GM12873 (cell line): ENCODE data around the gene LRSAM1.

ENCODE experiments used
- CTCF ChIP-seq: IDR thresholded peaks from 2 replicates; pipeline ENCODE4 v1.5.1; 2012; ENCODE audit warnings: low read depth, mild to moderate bottlenecking, moderate library complexity, low read length, control low read depth; ENCODE audit not compliant: insufficient read depth; ENCODE audit errors: missing control alignments

Gene LRSAM1

GRCh38 chr9:127463911-127464310 lies 12.6 kb downstream of the LRSAM1 start:
- no peak for TF ChIP-seq CTCF

DNA sequence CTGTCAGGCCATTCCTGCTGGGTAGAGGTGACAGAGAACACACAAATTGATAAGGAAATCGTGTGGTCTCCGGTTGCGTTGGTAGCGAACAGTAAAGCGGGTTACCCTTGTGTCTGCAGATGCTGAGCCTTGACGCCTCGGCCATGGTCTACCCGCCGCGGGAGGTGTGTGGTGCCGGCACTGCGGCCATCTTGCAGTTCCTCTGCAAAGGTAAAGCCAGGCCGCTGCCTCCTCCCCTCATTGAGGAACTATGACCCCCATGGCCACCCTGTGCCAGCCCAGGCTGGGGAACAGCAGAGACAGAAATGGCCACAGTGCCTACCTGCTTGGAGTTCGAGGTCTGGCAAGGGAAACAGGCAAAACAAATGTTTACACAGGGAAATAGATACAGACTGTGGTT lies 16.3 kb downstream of the LRSAM1 start:
- no peak for TF ChIP-seq CTCF

GRCh38 chr9:127470662-127471061 lies 19.4 kb downstream of the LRSAM1 start:
- no peak for TF ChIP-seq CTCF

GRCh38 chr9:127473501-127473900 lies 22.2 kb downstream of the LRSAM1 start:
- TF ChIP-seq CTCF: no peak

DNA sequence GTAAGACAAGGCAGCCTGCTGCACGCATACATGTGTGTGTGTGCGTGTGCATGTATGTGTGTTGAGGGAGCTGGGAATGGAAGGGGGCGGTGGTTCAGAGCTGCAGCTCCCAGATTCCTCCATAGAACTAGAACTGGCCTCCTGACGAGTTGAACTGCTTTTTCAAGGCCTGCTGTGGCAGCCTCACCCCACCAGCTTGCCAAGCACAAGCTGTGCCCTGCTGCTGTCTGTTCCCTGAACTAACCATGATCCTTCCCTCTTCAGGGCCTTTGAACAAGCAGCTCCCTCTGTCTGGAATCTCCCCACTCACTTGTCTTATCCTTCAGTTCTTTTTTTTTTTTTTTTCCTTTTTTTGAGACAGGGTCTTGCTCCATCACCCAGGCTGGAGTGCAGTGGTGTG lies 22.6 kb downstream of the LRSAM1 start:
- TF ChIP-seq CTCF: no peak

- TF ChIP-seq CTCF: no peak
Observed at GRCh38 chr9:127474592-127474991, 23.3 kb downstream of the LRSAM1 start.

GRCh38 chr9:127479507-127480081 lies 28.3 kb downstream of the LRSAM1 start:
- TF ChIP-seq CTCF: no peak
